Esophagus muscularis mucosa (tissue), 4 donors: Measurements from ENCODE around the gene TMEM129.
"Not testable (repeated sequence)": the region's sequence is repeated elsewhere in the genome, so short reads cannot be mapped to it uniquely, and the experiment has no call there.

ENCODE experiments used
- CTCF ChIP-seq, 3 experiments: fragments of 200-600 bp in 2 of 3; fragments of 450-650 bp in 1 of 3; sonication (generic) in 2 of 3; IDR thresholded peaks; one replicate each; pipeline ENCODE4 v1.5.1; 2017 to 2019; ENCODE audit warnings: antibody characterized with exemption in 3 of 3, mild to moderate bottlenecking in 2 of 3, moderate library complexity in 1 of 3
- EP300 ChIP-seq: sonication (generic); formaldehyde crosslinking; IDR thresholded peaks from one replicate; pipeline ENCODE4 v1.6.1; 2017; ENCODE audit warnings: antibody characterized with exemption
- POLR2A ChIP-seq: fragments of 450-650 bp; IDR thresholded peaks from one replicate; pipeline ENCODE4 v1.6.1; 2017; ENCODE audit warnings: antibody characterized with exemption, moderate library complexity, mild to moderate bottlenecking, low read depth

GRCh38 chr4:1671011-1671410 is 50.1 kb downstream of the TMEM129 start:
- not testable (repeated sequence) for TF ChIP-seq POLR2A; EP300; CTCF (IDR thresholded peaks at IDR 0.05)
